Stimulated activated memory B cell treated with anti-CD40 and anti-IgM and Interleukin-4, amounts not matched to agents 10 μg/mL and 1 μg/mL and 100 μg/mL, for 72 hours (primary cell): ENCODE results near the gene CTU2.

Source experiments
- ATAC-seq: fragments of 150-1000 bp; cut with Tn5 transposase; 2 replicates; pipeline ENCODE4 v1.10.0; 2021
- H3K27ac Mint-ChIP-seq: one replicate; pipeline ENCODE4 v1.8.0; 2022; ENCODE audit warnings: mild to moderate bottlenecking, mixed read lengths
- H3K27me3 Mint-ChIP-seq: one replicate; pipeline ENCODE4 v1.8.0; 2022; ENCODE audit warnings: mixed read lengths
- H3K36me3 Mint-ChIP-seq: one replicate; pipeline ENCODE4 v1.8.0; 2022; ENCODE audit warnings: mixed read lengths
- H3K4me1 Mint-ChIP-seq: one replicate; pipeline ENCODE4 v1.8.0; 2022; ENCODE audit warnings: mixed read lengths
- H3K4me3 Mint-ChIP-seq: one replicate; pipeline ENCODE4 v1.8.0; 2022; ENCODE audit warnings: mild to moderate bottlenecking, moderate library complexity, mixed read lengths
- H3K9me3 Mint-ChIP-seq: one replicate; pipeline ENCODE4 v1.8.0; 2022; ENCODE audit warnings: mixed read lengths

CTU2 gene

GRCh38 chr16:88736088-88736487, 29.8 kb downstream of the CTU2 start:
- Mint-ChIP-seq H3K4me3 (no peak overlapping the region), H3K36me3 (peaks cover 11% of the 10 kb centered on the region), H3K27ac (no peak overlapping the region), H3K4me1 (peaks cover 20% of the 10 kb centered on the region), H3K9me3 (no peaks in the 10 kb centered on the region), H3K27me3 (no peaks in the 10 kb centered on the region)
- ATAC-seq, result no peak

- ATAC-seq, result no peak
- Mint-ChIP-seq H3K27me3 (no peaks in the 10 kb centered on the region), H3K27ac (no peak overlapping the region), H3K4me3 (no peak overlapping the region), H3K36me3 (peaks cover 11% of the 10 kb centered on the region), H3K4me1 (peaks cover 20% of the 10 kb centered on the region), H3K9me3 (no peaks in the 10 kb centered on the region)
These were observed 30.2 kb downstream of the CTU2 start for GRCh38 chr16:88736496-88736895.

GRCh38 chr16:88737298-88738150, 31.2 kb downstream of the CTU2 start:
- Mint-ChIP-seq H3K27ac (no peak overlapping the region), H3K4me3 (no peak overlapping the region), H3K36me3 (peaks cover 5% of the 10 kb centered on the region), H3K27me3 (no peaks in the 10 kb centered on the region), H3K9me3 (no peaks in the 10 kb centered on the region), H3K4me1 (peaks cover 21% of the 10 kb centered on the region)
- peak; percentile 85 for ATAC-seq

- no peak overlapping the region for H3K27ac Mint-ChIP-seq
- H3K36me3 Mint-ChIP-seq, result peaks cover 5% of the 10 kb centered on the region
- H3K4me1 Mint-ChIP-seq, result peaks cover 24% of the 10 kb centered on the region
- ATAC-seq, result no peak
- H3K4me3 Mint-ChIP-seq, result no peak overlapping the region
- H3K9me3 Mint-ChIP-seq, result no peaks in the 10 kb centered on the region
- no peaks in the 10 kb centered on the region for H3K27me3 Mint-ChIP-seq
These were observed 32.1 kb downstream of the CTU2 start for GRCh38 chr16:88738151-88739084.

GRCh38 chr16:88739139-88739976, 33.1 kb downstream of the CTU2 start:
- Mint-ChIP-seq H3K36me3 (peaks cover 5% of the 10 kb centered on the region), H3K27me3 (no peaks in the 10 kb centered on the region), H3K4me3 (no peak overlapping the region), H3K27ac (no peak overlapping the region), H3K9me3 (no peaks in the 10 kb centered on the region), H3K4me1 (peaks cover 34% of the 10 kb centered on the region)
- ATAC-seq, result no peak

- H3K27me3 Mint-ChIP-seq, result no peaks in the 10 kb centered on the region
These were observed 33.8 kb downstream of the CTU2 start for GRCh38 chr16:88739977-88740726.

GRCh38 chr16:88740727-88741055, 34.4 kb downstream of the CTU2 start:
- peaks cover 5% of the 10 kb centered on the region for H3K36me3 Mint-ChIP-seq
- H3K9me3 Mint-ChIP-seq, result no peaks in the 10 kb centered on the region
- ATAC-seq, result no peak
- no peaks in the 10 kb centered on the region for H3K27me3 Mint-ChIP-seq
- H3K27ac Mint-ChIP-seq, result no peak overlapping the region
- no peak overlapping the region for H3K4me3 Mint-ChIP-seq
- H3K4me1 Mint-ChIP-seq, result peaks cover 47% of the 10 kb centered on the region

More at GRCh38 chr16:88739977-88740726, 33.8 kb downstream of the CTU2 start:
- no peaks in the 10 kb centered on the region for H3K9me3 Mint-ChIP-seq
- H3K4me1 Mint-ChIP-seq, result peaks cover 42% of the 10 kb centered on the region
- no peak overlapping the region for H3K27ac Mint-ChIP-seq
- H3K36me3 Mint-ChIP-seq, result peaks cover 5% of the 10 kb centered on the region
- no peak for ATAC-seq
- no peak overlapping the region for H3K4me3 Mint-ChIP-seq

GRCh38 chr16:88741368-88741767, 35.1 kb downstream of the CTU2 start:
- H3K4me3 Mint-ChIP-seq, result no peak overlapping the region

GRCh38 chr16:88742896-88743605, 36.7 kb downstream of the CTU2 start:
- Mint-ChIP-seq H3K36me3 (peaks cover 8% of the 10 kb centered on the region), H3K9me3 (no peaks in the 10 kb centered on the region), H3K27ac (peak overlapping the region; percentile 37), H3K4me1 (peaks cover 64% of the 10 kb centered on the region), H3K27me3 (no peaks in the 10 kb centered on the region), H3K4me3 (no peak overlapping the region)
- no peak for ATAC-seq

More at GRCh38 chr16:88741368-88741767, 35.1 kb downstream of the CTU2 start:
- Mint-ChIP-seq H3K36me3 (peaks cover 5% of the 10 kb centered on the region), H3K9me3 (no peaks in the 10 kb centered on the region), H3K27me3 (no peaks in the 10 kb centered on the region), H3K4me1 (peaks cover 54% of the 10 kb centered on the region), H3K27ac (peak overlapping the region; percentile 55)
- no peak for ATAC-seq

- Mint-ChIP-seq H3K27ac (peak overlapping the region; percentile 37), H3K4me1 (peaks cover 60% of the 10 kb centered on the region), H3K9me3 (no peaks in the 10 kb centered on the region), H3K27me3 (no peaks in the 10 kb centered on the region), H3K36me3 (peaks cover 11% of the 10 kb centered on the region), H3K4me3 (no peak overlapping the region)
- peak; percentile 6 for ATAC-seq
These were observed 37.6 kb downstream of the CTU2 start for GRCh38 chr16:88743693-88744576.

- no peaks in the 10 kb centered on the region for H3K27me3 Mint-ChIP-seq
- peaks cover 11% of the 10 kb centered on the region for H3K36me3 Mint-ChIP-seq
- H3K4me3 Mint-ChIP-seq, result no peak overlapping the region
- peak overlapping the region; percentile 77 for H3K27ac Mint-ChIP-seq
- no peaks in the 10 kb centered on the region for H3K9me3 Mint-ChIP-seq
- ATAC-seq, result no peak
- peaks cover 60% of the 10 kb centered on the region for H3K4me1 Mint-ChIP-seq
These were observed 38.5 kb downstream of the CTU2 start for GRCh38 chr16:88744577-88745521.

- Mint-ChIP-seq H3K27me3 (no peaks in the 10 kb centered on the region), H3K27ac (peak overlapping the region; percentile 77), H3K9me3 (no peaks in the 10 kb centered on the region), H3K36me3 (peaks cover 7% of the 10 kb centered on the region), H3K4me1 (peaks cover 57% of the 10 kb centered on the region), H3K4me3 (no peak overlapping the region)
- ATAC-seq, result no peak
These were observed 40.2 kb downstream of the CTU2 start for GRCh38 chr16:88746506-88746905.
